T47D (cell line): Measurements from ENCODE around the gene GAST.

Experiments used
- DNase-seq, 2 experiments: peaks; one replicate each; pipeline versions ENCODE4 v3.0.0 to v3.0.0-alpha.2; 2011 to 2012; ENCODE audit warnings: low read depth in 1 of 2, low spot score in 1 of 2
- JUND ChIP-seq: IDR thresholded peaks from 2 replicates; pipeline ENCODE4 v1.6.1; 2012; ENCODE audit warnings: low read depth
- in situ Hi-C: cut with HindIII; loops from 2 replicates; pipeline ENCODE4 v1.10.0; 2016; ENCODE audit warnings: low sequenced_read_pairs, low pct_unique_long_range_greater_than_20kb

Gene GAST

DNA sequence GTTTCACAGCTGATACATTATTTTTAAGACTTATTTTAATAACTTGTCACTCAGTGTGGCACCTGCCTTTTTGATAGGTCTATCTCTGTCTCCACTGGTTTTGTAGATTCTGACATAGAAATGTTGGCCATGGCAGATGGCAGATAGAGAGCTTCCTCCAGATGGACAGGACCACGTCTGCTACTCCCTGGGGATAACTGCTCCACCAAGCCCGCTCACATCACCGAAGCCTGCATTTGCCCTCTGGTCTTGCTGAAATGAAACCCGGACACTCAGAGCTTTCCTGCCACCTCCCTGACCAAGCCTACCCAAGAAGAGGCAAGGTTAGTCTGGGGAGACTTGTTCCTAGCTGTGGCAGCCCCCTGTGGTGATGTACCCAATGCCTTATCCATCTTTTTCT, 38.7 kb downstream of the GAST start:
- no peak for DNase-seq
- no peak for TF ChIP-seq JUND
- in situ Hi-C loops: no loop called here

DNA sequence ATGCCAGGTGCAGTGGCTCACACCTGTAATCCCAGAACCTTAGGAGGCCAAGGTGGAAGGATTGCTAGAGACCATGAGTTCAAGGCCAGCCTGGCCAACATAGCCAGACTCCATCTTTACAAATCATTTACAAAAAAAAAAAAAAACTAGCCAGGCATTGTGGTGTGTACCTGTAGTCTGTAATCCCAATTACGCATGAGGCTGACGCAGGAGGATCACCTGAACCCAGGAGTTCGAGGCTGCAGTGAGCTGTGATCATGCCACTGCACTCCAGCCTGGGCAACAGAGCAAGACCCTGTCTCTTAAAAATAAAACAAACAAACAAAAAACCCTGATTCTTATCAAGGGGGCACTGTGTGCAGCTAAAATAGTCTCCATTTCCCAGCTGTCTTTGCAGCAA, 39.2 kb downstream of the GAST start:
- no peak for DNase-seq
- in situ Hi-C loops: no loop called here
- no peak for TF ChIP-seq JUND

DNA sequence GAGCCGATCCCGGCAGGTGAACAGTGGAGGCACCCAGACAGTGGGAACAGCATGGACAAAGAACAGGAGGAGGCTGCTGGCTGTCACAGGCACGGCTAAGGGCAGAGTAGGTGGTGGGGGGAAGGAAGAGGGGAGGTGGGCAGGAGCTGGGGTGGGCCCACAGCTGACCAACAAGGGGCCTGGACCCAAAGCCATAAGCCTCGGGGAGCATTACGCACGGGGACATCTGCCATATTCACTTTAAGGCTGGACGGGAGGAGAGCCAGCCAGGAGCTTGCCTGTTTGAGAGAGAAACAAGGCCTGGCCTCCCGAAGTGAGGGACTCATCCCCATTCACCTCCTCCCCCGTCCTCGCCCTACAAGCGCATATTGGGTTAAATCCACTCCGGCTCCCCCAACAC, 41.9 kb downstream of the GAST start:
- in situ Hi-C loops: no loop called here

DNA sequence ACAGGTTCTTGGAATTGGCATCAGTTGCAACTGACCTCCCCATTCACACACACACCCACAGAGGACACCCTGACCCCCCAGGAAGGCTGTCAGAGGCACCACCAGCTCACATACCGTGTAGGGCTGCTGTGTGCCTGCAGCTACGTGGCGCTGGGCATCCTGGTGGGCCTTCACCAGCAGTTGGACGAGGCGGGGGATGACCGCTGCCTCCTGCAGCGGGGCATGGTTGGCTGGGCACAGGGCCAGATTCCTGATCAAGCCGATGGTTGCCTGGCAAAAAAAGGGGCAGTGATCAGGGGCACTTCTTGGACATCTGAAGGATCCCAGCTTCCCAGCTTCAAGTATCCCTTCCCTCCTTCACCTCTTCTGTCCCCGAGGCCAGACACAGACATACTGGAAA, 46.5 kb downstream of the GAST start:
- in situ Hi-C loops: no loop called here
- no peak for TF ChIP-seq JUND

More for the DNA sequence above, 41.9 kb downstream of the GAST start:
- no peak for TF ChIP-seq JUND
- DNase-seq: no peak

DNA sequence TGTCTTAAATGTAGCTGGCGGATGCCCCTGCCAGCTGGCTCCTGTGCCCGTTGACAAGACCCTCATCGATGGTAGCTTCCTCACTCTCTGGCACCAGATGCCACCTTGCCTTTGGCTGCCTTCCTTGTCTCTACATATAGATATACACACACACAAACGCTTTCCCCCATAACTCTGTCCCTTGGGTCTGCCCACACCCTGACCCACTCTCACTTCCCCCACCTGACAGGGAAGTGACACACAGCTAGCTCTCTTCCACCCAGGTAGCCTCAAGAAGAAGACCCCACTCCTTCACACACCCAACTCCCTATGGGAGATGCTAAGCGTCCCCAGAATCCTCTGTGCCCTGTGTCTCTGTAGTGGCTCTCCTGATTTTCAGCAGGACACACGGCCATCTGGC, 48.7 kb downstream of the GAST start:
- no peak for DNase-seq
- in situ Hi-C loops: no loop called here
- no peak for TF ChIP-seq JUND

More for the DNA sequence above, 46.5 kb downstream of the GAST start:
- no peak for DNase-seq

DNA sequence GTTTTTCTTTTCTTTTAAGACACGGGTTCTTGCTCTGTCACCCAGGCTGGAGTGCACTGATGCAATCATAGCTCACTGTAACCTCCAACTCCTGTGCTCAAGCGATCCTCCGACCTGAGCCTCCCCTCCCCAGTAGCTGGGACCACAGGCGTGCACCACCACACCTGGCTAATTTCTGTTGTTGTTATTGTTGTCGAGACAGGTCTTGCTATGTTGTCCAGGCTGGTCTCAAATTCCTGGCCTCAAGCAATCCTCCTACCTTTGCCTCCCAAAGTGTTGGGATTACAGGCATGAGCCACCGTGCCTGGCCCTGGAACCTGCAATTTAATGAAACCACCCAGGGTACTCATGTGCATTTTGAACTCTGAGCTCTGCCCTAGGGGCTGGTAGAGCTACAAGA, 50.3 kb downstream of the GAST start:
- in situ Hi-C loops: no loop called here
- TF ChIP-seq JUND: no peak
- DNase-seq: no peak

DNA sequence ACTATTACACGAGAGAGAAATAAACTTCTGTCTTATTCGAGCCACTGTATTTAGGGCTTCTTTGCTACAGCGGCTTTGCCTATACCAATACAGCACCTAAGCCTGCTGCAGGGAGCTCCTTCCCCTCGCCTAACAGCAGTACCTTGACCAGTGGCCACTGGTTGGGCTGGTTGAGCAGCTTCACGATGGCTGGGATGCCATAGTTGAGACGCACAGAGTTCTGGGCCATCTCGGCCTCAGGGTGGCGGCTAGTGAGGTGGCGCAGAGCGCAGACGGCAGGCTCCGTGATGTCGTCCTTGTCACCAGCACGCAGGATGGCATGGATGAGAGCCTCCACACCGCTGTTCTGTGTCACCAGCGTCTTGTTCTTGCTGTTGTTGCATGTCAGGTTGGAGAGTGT, 50.7 kb downstream of the GAST start:
- no peak for TF ChIP-seq JUND
- in situ Hi-C loops: no loop called here
- peak in 1 of 2 experiments; percentile 55 for DNase-seq

DNA sequence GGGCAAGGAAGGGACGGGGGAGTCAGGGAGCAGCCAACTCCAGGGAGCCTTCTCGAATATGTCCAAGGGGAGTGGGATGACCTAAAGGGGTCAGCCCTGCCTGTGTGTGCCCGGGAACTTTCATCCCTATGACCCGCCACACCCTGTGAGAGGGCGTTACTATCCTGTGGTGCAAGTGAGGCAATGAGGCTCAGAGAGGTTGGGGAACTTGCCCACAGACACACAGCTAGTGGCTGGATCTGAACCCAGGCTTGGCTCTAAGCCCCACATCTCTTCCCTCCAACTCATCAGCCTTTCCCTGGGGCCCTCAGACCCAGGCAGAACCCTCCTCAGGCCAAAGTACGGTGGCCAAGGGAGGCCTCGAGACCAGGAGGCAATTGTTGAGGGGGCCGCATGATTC, 51.2 kb downstream of the GAST start:
- DNase-seq: no peak
- TF ChIP-seq JUND: no peak
- in situ Hi-C loops: no loop called here
